GM18511 (cell line): ENCODE measurements around the gene RPL38.

Experiments
- ATAC-seq: cut with Tn5 transposase; IDR thresholded peaks from one replicate; pipeline ENCODE4 v1.9.1; 2021; ENCODE audit warnings: mild to moderate bottlenecking, moderate library complexity; ENCODE audit not compliant: unreplicated experiment

The RPL38 gene

DNA sequence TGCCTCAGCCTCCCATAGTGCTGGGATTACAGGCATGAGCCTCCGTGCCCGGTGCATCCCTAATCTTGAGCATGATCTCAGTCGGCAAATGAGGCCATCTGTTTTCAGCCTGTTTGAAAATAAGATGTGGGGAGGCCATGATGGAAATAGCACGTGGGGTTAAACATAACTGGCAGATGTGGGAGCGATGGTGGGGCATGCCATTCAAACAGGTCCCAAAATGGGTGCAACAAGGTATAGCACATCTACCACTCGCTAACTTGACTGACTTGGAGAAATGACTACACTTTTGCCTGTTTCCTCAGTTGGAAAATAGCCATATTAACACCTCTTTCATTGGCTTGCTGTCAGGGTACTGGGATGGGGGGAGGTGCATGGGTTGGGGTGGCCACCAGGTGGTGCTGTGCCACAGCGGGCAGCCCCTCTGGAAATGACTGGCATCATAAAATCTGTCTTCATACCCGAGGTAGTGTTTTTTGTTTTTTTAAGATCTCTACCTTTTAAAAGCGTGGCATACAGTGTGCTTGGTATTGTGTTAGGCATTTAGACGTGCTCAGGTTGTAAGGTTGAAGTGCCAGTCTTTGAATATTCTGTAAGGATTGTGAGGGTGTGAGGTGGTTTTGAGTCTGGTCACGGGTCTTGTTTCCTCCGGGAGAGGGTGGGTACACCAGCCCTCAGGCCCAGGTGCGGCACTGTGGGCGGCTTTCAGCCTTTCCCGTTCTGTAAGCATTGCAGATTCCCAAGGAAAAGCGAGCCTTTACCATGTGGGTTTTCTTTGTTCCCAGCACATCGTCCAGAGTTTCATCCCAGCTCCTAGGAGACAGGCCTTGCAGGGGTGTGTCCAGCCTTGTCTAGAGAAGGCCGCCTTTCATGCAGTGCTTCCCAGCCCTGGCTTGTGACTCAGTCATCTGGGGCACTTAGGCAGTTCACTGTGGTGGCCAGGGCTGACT, 7.0 kb downstream of the RPL38 start:
- ATAC-seq, result no peak

DNA sequence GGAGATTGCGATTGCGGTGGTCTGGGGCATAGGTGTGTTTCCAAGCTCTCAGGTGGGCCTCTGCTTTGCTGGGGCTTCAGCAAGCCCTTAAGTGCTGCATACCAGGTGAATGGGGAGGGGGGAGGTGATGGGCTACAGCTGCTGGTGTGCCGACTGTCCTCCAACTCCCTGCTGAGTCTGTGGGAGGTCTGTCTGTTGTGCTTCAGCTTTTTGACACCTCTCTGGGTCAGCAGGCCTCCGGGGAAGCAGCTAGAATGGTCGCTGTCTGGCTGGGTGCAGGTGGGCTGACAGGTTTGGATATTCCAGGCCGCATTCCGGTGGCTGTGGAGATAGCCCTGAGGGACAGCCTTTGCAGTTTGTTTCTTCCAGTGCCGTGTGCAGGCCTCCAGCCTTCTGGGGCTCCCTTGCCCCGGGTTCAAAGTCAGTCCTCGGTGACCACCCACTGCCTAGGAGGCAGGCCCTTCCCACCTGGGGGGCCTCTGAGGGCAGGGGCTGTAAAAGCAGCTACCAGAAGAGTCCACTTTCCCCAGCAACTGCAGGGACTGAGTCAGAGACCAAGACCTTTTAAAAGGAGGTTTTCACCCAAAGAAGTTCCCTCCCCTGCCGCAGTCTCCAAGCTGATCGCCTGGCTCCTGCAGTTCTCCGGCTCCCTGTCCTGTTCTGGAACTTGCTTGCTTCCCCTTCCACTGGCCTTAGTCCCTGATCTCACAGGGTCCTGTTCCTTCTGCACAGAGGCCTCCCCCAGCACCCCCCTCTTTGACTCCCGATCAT, 7.8 kb downstream of the RPL38 start:
- no peak for ATAC-seq

DNA sequence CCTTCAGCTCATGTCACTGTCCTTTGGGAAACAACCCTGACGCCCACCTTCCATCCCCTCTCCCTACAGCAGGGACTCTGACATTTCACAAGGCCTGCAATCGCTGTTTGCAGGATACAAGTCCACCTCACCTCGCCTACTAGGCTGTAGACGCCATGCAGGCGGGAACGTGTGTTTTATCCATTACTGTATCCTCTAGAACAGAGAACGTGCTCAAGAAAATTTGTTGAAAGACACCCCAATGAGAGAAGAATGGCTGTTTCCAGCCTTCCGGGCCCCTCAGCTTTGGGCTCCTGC, 8.4 kb downstream of the RPL38 start:
- no peak for ATAC-seq

DNA sequence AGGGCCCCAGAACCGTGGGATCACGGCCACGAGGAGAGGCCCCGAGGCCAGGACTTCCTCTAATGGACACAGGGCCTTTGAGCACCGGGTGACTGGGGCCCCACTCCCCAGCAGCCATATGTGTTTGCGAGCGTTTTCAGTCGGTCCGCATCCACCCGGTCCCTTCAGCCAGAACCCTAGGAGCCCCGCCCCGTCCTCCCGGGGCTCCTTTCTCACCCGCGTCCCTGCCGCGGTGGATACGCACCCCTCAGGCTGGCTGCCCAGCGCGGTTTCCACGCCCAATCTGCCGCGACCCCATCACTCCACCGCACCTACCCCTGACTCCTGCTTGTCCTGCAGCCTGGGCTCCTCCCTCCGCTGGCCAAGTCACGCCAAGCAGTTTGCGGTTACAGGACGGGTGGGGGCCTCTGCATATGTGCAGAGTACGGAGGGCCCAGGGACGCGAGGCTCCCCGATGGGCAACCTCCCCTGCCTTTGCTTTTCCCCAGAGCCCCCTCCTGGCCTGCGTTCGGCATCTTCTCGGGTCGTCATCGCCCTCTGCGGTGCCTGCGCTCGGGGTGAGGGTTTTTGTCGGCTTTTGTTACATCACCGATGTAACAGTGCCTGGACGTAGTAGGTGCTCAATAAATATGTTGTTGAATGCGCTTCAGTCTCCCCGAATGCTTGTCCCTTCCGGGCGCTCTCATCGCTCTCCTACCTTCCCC, 8.9 kb downstream of the RPL38 start:
- peak; percentile 2 for ATAC-seq

DNA sequence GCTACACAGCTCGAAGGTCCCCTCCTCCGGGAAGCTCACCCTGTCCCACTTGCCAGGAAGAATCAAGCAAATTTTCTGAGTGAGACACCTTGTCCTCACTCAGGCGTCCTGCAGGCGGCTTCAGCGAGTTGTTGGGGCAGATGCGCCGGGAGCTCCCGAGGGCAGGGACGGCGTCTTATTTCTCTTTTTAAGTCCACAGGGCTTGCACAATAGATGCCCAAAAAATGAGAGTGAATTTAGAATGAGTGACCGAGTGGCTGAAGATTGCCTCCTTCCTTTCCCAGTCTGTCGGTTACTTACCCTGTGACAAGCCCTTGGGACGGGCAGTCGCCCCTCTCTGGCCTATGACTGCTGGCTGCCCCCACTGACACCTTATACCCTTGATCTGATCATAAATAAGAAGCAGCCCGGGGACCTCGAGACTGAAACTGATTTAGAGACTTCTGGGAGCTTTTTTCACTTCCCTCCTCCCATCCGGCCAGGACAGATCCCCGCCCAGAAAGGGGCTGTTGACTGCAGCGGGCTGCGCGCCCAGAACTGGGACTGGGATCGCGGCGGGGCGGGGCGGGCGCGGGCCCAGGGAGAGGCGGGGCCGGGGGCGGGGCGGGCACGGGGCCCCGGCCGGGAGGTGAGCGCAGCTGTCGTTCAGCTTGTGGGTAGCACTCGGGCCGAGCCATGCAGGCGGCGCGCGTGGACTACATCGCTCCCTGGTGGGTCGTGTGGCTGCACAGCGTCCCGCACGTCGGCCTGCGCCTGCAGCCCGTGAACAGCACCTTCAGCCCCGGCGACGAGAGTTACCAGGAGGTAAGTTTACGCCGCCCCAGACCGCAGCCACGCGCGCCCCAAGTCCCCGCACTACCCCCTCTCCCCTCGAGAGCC, 9.7 kb downstream of the RPL38 start, which contains the start of gene TTYH2:
TTYH2 (plus strand) TSS at position 659 of the 879 bp plus-strand sequence; CDS start at position 676, 17 bp downstream.
- peak; percentile 67 for ATAC-seq

DNA sequence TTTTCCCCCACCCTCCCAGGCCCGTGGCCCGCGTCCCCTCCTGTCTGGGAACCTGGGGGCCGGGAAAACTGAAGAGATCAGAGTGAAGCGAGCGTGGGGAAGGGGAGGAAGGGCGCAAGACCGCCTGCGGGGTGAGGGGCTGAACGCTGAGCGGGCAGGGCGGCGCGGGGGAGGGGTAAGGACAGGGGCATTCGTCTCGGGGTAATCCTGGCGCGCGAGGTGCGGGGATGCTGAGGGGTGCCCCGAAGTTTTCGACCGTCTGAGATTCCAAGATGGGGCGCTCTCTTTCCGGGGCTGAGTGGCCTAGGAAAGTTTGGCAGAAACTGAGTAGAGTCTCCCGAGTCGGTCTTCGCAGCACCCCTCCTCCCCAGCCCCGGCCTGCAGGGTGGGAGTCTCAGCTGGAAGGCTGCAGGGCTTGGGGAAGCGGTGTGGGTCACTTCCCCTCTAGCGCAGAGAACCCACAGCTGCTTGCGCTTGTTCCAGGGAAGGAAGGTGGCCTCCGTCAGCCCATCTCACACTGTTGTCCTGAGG, 10.4 kb downstream of the RPL38 start:
- ATAC-seq, result no peak

DNA sequence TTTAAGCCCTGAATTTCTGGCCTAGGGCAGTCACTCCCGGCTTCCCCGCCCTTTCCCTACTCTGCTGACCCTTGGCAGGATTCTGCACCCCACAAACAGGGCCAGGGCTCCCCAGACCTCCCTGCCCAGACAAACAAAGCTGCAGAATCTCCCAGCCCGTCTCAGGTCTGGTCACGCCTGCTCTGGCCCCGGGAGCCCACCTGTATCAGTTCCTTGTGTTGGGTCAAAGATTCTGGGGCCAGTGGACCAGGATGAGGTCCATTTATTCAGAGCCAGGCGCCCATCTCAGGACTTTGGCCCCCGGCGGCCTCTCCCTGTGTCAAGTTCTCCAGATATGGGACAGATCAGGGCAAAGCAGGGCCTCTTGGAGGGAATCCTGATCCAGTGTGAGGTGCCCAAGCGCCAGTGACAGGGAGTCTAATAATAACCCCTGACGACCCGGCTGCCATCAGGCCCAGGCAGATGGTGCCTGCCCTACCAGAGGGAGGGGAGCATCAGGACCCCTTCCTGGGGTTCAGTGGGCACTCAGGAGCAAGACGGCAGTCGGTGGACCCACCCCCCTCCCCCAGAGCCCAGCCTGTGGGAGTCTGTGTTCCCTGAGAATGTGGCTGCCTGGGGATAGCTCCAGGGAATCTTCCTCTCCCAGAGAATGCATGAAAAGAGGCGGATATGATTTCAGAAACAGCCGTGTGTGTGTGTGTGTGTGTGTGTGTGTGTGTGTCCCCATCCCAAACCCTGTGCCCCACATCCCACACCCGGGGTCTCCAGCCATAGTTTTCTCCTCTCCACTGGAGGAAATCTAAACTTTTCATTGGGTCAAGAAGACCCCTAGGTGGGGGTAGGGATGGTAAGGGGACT, 11.2 kb downstream of the RPL38 start:
- no peak for ATAC-seq

DNA sequence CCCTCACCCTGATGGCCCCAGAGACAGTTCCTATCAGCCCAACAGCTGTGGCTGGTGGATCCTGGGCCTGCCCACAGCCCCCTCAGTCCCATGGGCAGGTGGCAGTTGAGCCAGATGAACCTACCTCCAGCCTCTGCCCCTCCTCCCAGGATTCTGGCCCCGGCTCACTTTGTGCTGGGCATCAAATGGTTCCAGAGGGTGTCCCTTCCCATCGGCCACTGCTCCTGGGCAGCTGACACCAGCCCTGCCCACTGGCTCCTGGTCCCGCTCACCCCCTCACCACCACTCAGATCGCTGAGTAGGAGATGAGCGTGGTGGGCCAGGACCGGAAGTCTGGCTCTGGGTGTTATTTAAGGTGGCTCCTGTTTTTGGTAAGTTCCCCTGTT, 11.9 kb downstream of the RPL38 start:
- no peak for ATAC-seq

DNA sequence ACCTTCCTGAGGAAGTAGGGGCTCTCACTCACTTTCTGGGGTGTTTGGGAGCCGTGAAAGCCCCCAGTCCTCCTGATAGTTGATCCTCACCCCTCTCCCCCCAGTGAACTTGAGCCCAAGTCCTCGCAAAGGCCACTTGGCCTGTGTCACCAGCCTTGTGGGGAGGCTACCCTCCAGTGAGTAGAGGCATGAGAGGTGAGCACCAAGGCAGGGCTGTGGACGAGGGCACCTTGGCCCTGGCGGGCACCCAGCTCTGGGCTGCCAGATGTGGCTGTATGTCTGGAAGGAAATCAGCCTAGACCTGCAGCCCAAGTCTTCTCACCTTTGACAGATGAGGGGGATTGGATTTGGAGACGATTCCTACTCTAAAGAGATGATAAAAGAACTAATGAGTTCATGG, 13.0 kb downstream of the RPL38 start:
- no peak for ATAC-seq

DNA sequence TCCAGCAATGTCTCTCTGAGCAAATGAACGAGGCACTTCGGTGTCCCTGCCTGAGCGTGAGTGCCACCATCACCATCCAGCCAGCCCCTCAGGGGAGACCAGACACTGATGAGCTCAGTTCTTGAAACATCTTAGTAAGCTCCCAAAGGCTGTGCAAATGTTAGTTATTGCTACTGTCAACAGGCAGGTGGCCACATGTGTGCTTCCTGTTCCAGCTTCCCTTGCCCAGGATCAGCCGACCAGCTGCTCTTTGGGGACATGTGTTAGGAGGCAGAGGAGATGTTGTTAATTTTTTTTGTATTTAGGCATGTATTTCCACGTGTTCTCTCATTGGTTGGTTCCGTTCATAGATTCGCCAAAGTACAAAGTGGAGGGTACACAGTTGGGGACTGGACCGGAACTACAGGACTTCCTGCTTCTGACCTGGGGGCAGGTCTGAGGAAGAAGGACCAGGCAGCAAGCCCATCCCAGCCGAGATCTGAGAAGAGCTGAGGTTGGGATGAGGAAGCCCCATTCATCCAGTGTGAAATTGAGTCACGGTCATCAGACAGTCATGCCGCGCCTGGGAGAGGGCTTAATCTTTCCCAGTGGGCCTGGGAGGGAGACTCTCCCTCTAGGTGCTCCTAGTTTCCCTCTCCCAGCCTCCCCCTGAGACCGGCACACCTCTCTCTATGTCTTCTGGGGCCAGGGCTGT, 13.7 kb downstream of the RPL38 start:
- no peak for ATAC-seq

DNA sequence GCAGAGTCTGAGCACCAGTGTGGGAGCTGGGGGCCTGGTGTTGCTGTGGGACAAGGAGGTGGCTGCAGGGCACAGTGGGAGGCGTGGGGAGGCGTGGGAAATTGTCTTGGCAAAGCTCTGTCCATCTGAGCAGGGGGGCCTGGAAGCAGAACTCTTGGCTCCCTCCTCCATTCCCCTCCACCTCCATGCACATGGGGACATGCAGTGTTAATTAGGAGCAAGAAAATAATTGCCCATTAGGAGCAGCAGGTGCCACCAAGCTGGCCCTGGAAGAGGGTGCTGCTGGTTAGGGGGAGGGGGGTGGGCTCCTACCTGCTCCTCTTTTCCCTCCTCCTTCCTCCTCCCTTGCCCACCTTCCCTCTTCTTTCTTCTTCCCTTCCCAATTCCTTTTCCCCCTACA, 14.4 kb downstream of the RPL38 start:
- no peak for ATAC-seq

DNA sequence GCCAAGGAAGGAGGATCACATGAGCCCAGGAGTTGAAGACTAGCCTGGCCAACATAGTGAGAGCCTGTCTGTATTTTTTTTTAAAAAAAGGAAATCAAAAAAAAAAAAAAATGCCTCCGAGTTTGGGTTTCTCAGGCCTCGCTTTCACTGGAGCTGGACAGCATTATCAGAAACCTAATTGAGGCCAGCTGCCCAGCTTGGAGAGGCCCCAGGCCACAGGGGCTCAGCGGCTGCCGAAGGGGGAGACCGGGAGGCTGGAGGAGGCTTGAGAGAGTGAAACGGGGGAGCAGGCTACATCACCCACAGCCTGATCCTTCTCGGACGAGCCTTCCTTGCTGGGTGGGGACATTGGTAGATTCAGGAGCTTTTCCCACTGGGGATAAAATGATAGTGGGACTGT, 15.0 kb downstream of the RPL38 start:
- no peak for ATAC-seq

DNA sequence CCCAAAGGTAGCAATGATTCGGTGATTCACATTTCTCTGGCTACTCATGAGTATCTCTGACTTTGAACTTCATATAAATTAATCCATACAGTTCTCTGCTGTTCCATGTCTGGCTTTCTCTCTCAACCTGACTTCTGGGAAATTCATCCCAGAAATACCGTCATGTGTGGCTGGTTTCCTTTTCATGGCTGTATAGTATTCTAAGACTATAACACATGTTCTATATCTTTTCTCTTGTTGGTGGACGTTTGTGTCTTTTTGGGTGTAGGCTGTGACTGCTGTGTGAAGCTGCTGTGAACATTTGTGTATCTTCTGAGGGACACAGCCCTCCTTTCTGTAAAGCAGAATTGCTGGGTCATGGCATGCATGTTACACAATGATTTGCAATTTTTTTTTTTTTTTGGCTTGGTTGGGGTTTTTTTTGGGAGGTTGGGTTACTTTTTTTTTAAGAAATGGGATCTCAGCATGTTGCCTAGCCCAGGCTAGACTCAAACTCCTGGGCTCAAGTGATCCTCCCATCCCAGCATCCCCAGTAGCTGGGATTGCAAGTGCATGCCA, 16.2 kb downstream of the RPL38 start:
- no peak for ATAC-seq

DNA sequence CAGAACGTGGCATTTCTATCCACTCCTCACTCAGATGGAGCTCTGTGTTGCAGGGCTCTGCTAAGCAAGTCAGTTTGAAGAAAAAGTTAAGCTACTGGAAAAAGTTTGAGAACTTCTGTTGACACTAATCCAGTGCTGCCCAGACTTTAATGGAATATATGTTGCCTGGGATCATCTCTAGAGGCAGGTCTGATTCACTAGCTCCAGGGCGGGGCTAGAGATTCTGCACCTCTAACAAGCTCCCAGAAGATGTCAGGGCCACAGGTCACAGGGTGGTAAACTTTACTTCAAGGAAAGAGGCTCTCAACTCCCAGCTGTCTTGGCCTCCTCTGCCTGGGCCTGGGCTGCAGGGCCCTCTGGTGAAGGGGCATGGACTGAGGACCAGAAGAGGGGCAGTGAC, 16.7 kb downstream of the RPL38 start:
- no peak for ATAC-seq

DNA sequence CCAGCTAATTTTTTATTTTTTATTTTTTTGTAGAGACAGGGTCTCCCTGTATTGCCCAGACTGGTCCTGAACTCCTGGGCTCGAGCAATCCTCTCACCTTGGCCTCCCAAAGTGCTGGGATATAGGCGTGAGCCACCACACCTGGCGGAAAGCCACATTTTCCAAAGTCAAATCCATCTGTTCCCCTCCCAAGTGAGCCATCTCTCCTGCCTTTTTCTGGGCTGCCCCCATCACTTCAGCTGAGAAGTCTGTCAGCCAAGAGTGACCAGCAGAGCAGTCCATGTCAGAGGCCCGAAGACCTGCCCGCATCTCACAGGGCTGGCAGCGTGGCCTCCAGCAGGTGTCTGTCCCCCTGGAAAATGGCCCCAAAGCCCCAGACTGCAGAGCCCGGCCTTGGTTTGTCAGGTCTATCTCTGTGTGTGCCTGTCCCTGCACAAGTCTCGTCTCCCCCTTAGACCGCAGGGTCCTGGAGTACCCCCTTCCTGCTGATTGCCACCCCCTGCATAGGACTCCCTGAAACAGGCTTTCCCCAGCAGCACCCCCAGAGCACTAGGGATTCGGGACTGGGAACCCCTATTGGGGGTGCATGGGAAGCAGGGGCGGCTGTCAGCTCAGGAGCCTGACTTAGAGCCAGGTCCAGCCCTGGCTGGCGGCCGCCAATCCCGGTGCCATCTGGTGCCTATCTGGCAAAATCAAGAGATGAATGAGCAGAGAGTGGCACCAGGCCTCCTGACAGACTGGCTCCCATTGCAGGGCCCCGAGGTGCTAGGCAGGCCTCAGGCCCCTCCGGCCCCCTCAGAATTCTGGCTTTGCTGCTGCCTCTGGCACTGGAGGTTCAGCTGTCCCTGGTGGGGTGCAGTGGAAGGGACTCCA, 17.7 kb downstream of the RPL38 start:
- no peak for ATAC-seq

DNA sequence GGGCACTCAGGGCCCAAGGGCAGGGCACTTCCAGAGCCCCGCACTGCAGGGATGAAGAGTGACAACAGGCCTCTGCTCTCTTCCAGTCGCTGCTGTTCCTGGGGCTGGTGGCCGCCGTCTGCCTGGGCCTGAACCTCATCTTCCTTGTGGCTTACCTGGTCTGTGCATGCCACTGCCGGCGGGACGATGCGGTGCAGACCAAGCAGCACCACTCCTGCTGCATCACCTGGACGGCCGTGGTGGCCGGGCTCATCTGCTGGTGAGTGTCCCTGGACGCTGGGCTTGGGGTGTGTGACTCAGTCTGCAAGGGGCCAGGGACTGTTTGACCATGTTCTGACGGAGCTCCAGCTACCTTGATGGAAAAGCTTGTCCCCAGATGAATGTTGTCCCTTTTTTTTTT, 18.9 kb downstream of the RPL38 start:
- ATAC-seq, result no peak

DNA sequence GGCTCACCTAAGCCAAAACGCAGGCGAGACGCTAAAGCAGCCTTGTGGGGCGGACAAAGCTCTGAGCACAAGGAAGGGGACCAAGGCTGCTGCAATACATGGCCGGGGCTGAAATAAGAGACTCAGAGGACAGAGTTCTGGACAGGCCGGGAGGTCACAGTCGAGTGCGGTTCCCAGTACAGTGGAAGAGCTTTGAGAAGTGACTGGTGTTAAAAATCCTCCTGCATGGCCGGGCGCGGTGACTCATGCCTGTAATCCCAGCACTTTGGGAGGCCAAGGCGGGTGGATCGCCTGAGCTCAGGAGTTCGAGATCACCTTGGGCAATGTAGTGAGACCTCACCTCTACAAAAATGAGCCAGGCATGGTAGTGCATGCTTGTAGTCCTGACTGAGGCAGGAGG, 20.4 kb downstream of the RPL38 start:
- no peak for ATAC-seq
